ENCODE measurements around the gene LMAN1.

DNA sequence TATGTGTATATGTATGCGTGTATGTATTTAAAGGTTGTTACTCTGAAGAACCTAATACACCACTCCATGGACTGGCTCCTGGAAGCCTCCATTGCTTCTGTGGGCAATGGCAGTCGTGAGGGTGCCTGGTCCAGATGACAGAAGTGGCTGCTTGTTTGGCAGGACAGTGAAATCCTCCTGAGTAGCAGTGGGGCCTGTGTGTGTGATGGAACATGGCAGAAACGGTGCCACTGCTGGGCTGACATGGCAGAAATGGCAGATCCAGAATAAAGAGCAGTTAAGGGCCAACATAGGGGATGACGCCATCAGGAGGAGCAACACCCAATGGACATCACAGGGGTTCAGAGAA is 34.5 kb downstream of the LMAN1 start:
- TF ChIP-seq, protein P1, sequence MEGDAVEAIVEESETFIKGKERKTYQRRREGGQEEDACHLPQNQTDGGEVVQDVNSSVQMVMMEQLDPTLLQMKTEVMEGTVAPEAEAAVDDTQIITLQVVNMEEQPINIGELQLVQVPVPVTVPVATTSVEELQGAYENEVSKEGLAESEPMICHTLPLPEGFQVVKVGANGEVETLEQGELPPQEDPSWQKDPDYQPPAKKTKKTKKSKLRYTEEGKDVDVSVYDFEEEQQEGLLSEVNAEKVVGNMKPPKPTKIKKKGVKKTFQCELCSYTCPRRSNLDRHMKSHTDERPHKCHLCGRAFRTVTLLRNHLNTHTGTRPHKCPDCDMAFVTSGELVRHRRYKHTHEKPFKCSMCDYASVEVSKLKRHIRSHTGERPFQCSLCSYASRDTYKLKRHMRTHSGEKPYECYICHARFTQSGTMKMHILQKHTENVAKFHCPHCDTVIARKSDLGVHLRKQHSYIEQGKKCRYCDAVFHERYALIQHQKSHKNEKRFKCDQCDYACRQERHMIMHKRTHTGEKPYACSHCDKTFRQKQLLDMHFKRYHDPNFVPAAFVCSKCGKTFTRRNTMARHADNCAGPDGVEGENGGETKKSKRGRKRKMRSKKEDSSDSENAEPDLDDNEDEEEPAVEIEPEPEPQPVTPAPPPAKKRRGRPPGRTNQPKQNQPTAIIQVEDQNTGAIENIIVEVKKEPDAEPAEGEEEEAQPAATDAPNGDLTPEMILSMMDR (conservative IDR thresholded peaks at IDR 0.05; ENCODE audit: low read depth in 2 of 2) = no peak
- TF ChIP-seq POLR2AphosphoS5 (IDR thresholded peaks at IDR 0.05; ENCODE audit: low read depth) (no peak), EZH2 (IDR thresholded peaks at IDR 0.05; ENCODE audit: low read depth, unreplicated experiment) (no peak), EZH2phosphoT487 (IDR thresholded peaks at IDR 0.05; ENCODE audit: unreplicated experiment) (no peak), ZNF114 (CRISPR knock-in tag; IDR thresholded peaks at IDR 0.05) (no peak)
- TF ChIP-seq, protein P2, sequence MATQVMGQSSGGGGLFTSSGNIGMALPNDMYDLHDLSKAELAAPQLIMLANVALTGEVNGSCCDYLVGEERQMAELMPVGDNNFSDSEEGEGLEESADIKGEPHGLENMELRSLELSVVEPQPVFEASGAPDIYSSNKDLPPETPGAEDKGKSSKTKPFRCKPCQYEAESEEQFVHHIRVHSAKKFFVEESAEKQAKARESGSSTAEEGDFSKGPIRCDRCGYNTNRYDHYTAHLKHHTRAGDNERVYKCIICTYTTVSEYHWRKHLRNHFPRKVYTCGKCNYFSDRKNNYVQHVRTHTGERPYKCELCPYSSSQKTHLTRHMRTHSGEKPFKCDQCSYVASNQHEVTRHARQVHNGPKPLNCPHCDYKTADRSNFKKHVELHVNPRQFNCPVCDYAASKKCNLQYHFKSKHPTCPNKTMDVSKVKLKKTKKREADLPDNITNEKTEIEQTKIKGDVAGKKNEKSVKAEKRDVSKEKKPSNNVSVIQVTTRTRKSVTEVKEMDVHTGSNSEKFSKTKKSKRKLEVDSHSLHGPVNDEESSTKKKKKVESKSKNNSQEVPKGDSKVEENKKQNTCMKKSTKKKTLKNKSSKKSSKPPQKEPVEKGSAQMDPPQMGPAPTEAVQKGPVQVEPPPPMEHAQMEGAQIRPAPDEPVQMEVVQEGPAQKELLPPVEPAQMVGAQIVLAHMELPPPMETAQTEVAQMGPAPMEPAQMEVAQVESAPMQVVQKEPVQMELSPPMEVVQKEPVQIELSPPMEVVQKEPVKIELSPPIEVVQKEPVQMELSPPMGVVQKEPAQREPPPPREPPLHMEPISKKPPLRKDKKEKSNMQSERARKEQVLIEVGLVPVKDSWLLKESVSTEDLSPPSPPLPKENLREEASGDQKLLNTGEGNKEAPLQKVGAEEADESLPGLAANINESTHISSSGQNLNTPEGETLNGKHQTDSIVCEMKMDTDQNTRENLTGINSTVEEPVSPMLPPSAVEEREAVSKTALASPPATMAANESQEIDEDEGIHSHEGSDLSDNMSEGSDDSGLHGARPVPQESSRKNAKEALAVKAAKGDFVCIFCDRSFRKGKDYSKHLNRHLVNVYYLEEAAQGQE (IDR thresholded peaks at IDR 0.05; ENCODE audit: unreplicated experiment) = no peak
